HS-5 (cell line): ENCODE data around the gene MRPS9.

Experiments used
- DNase-seq: peaks from one replicate; pipeline ENCODE4 v3.0.0-alpha.2; 2012; ENCODE audit warnings: low read depth

Gene MRPS9

GRCh38 chr2:105125428-105125827 is 87.6 kb downstream of the MRPS9 start:
- DNase-seq: no peak

- DNase-seq: no peak
These were observed 88.1 kb downstream of the MRPS9 start for GRCh38 chr2:105125920-105126319.

- DNase-seq: no peak
These were observed 88.5 kb downstream of the MRPS9 start for GRCh38 chr2:105126336-105126735.

GRCh38 chr2:105127289-105127915 is 89.5 kb downstream of the MRPS9 start:
- DNase-seq: no peak

- DNase-seq: no peak
These were observed 91.9 kb downstream of the MRPS9 start for GRCh38 chr2:105129722-105130232.

- DNase-seq: no peak
These were observed 92.7 kb downstream of the MRPS9 start for GRCh38 chr2:105130546-105130945.

GRCh38 chr2:105134081-105134480 is 96.2 kb downstream of the MRPS9 start:
- DNase-seq: peak; percentile 15

- no peak for DNase-seq
These were observed 97.6 kb downstream of the MRPS9 start for GRCh38 chr2:105135436-105135835.

- no peak for DNase-seq
These were observed 98.5 kb downstream of the MRPS9 start for GRCh38 chr2:105136394-105136793.

- DNase-seq: no peak
These were observed 100.8 kb downstream of the MRPS9 start for GRCh38 chr2:105138643-105139042.

GRCh38 chr2:105139556-105140239 is 101.8 kb downstream of the MRPS9 start:
- DNase-seq: peak; percentile 51

- DNase-seq: no peak
These were observed 102.3 kb downstream of the MRPS9 start for GRCh38 chr2:105140240-105140568.

- DNase-seq: no peak
These were observed 103.3 kb downstream of the MRPS9 start for GRCh38 chr2:105141099-105141614.

- DNase-seq: no peak
These were observed 104.4 kb downstream of the MRPS9 start for GRCh38 chr2:105142239-105142638.

GRCh38 chr2:105143094-105143466 is 105.2 kb downstream of the MRPS9 start:
- DNase-seq: no peak

- no peak for DNase-seq
These were observed 105.7 kb downstream of the MRPS9 start for GRCh38 chr2:105143467-105144151.

- no peak for DNase-seq
These were observed 106.5 kb downstream of the MRPS9 start for GRCh38 chr2:105144152-105144940.

- DNase-seq: no peak
These were observed 107.1 kb downstream of the MRPS9 start for GRCh38 chr2:105144941-105145300.

- DNase-seq: no peak
These were observed 111.4 kb downstream of the MRPS9 start for GRCh38 chr2:105149272-105149671.
